Left ventricle myocardium inferior (tissue), 1 donor: ENCODE results near the gene MMP11. TPM values are rescaled to one million over a fixed set of nuclear protein-coding genes. Genes with fewer than 3 reads are reported as not detected.

Experiments
- DNase-seq: peaks from one replicate; pipeline ENCODE4 v3.0.0-alpha.2; 2020
- H3K27ac ChIP-seq: fragments of 200-600 bp; replicated peaks from 2 replicates; pipeline ENCODE4 v1.8.0; 2021
- H3K27me3 ChIP-seq: fragments of 200-600 bp; 2 replicates; pipeline ENCODE4 v1.8.0; 2021; ENCODE audit warnings: low read depth
- H3K36me3 ChIP-seq: fragments of 200-600 bp; 2 replicates; pipeline ENCODE4 v1.8.0; 2021
- H3K4me1 ChIP-seq: fragments of 200-600 bp; 2 replicates; pipeline ENCODE4 v1.8.0; 2021
- H3K4me3 ChIP-seq: fragments of 200-600 bp; 2 replicates; pipeline ENCODE4 v1.8.0; 2021; ENCODE audit warnings: mild to moderate bottlenecking, moderate library complexity
- H3K9me3 ChIP-seq: fragments of 200-600 bp; replicated peaks from 2 replicates; pipeline ENCODE4 v1.8.0; 2021
- CTCF ChIP-seq: fragments of 200-600 bp; IDR thresholded peaks from 2 replicates; pipeline ENCODE4 v1.8.0; 2021; ENCODE audit warnings: antibody characterized with exemption, mild to moderate bottlenecking, borderline replicate concordance
- intact Hi-C: fragments of 100-400 bp; cut with micrococcal nuclease; formaldehyde crosslinking; loops from one replicate; pipeline ENCODE4 v1.11.0; 2022
- total RNA-seq: library from RNA; stranded (reverse); fragmentation: NEBNext Ultra II Directional; extraction: Animal tissue kit (Norgen Biotek cat#: 25700); gene quantifications from one replicate; pipeline ENCODE4 v1.2.1, GENCODE V29; 2021
- donor health status: DM: no; HTN: yes; CAD: no; lungs with severe emphysema.

The MMP11 gene
- total RNA-seq, 1 donor from 2014 or later, result 16.9 TPM

- TF ChIP-seq CTCF, result no peak
- DNase-seq, result no peak
- Histone ChIP-seq H3K4me1 (peaks cover 96% of the 10 kb centered on the region), H3K4me3 (no peak overlapping the region), H3K27me3 (no peaks in the 10 kb centered on the region), H3K27ac (peak overlapping the region; percentile 96), H3K36me3 (peaks cover 75% of the 10 kb centered on the region), H3K9me3 (no peaks in the 10 kb centered on the region)
- intact Hi-C loops, result no loop called here
These were observed 52.7 kb downstream of the MMP11 start for GRCh38 chr22:23825246-23825905.

GRCh38 chr22:23826510-23827350 is 54.1 kb downstream of the MMP11 start:
- H3K4me3 ChIP-seq, result no peak overlapping the region
- DNase-seq, result no peak
- no peak for TF ChIP-seq CTCF
- no peaks in the 10 kb centered on the region for H3K27me3 ChIP-seq
- peaks cover 100% of the 10 kb centered on the region for H3K4me1 ChIP-seq
- H3K27ac ChIP-seq, result peak overlapping the region; percentile 96
- intact Hi-C loops, result no loop called here
- no peaks in the 10 kb centered on the region for H3K9me3 ChIP-seq
- peaks cover 73% of the 10 kb centered on the region for H3K36me3 ChIP-seq

- Histone ChIP-seq H3K27ac (peak overlapping the region; percentile 96), H3K9me3 (no peaks in the 10 kb centered on the region), H3K27me3 (no peaks in the 10 kb centered on the region), H3K4me3 (no peak overlapping the region), H3K4me1 (peaks cover 100% of the 10 kb centered on the region), H3K36me3 (peaks cover 69% of the 10 kb centered on the region)
- TF ChIP-seq CTCF, result no peak
- DNase-seq, result no peak
- intact Hi-C loops, result no loop called here
These were observed 54.8 kb downstream of the MMP11 start for GRCh38 chr22:23827351-23827995.

GRCh38 chr22:23828800-23829680 is 56.4 kb downstream of the MMP11 start:
- intact Hi-C loops, result no loop called here
- peaks cover 100% of the 10 kb centered on the region for H3K4me1 ChIP-seq
- DNase-seq, result peak; percentile 68
- H3K27me3 ChIP-seq, result no peaks in the 10 kb centered on the region
- TF ChIP-seq CTCF, result no peak
- peak overlapping the region; percentile 96 for H3K27ac ChIP-seq
- H3K36me3 ChIP-seq, result peaks cover 73% of the 10 kb centered on the region
- H3K4me3 ChIP-seq, result peak overlapping the region; percentile 25
- no peaks in the 10 kb centered on the region for H3K9me3 ChIP-seq
